Activated CD4-positive, alpha-beta T cell treated with anti-CD3 and anti-CD28 coated beads, Interleukin-2, amount 10 ng/mL, durations not matched to agents 7 days and 5 days (primary cell): Measurements from ENCODE around the gene DLX1. TPM values are rescaled to one million over a fixed set of nuclear protein-coding genes. Genes with fewer than 3 reads are reported as not detected.

ENCODE experiments used
- CTCF ChIA-PET: fragments of 350-600 bp; sonication (Branson Sonifier 250); formaldehyde crosslinking; loops from one replicate; lab custom pipeline; 2021; ENCODE audit warnings: antibody characterized with exemption; lab: Charles Lee
- POLR2A ChIA-PET: fragments of 350-600 bp; sonication (Branson Sonifier 250); formaldehyde crosslinking; loops from one replicate; lab custom pipeline; 2021; ENCODE audit warnings: antibody characterized with exemption; lab: Charles Lee
- DNase-seq: peaks from one replicate; pipeline ENCODE4 v3.0.0-alpha.2; 2020
- H3K27ac Mint-ChIP-seq: one replicate; pipeline ENCODE4 v1.8.0; 2021; ENCODE audit warnings: mild to moderate bottlenecking, moderate library complexity, mixed read lengths
- H3K27me3 Mint-ChIP-seq: one replicate; pipeline ENCODE4 v1.8.0; 2021; ENCODE audit warnings: mixed read lengths
- H3K36me3 Mint-ChIP-seq: one replicate; pipeline ENCODE4 v1.8.0; 2021; ENCODE audit warnings: low read depth, mixed read lengths
- H3K4me1 Mint-ChIP-seq: one replicate; pipeline ENCODE4 v1.8.0; 2021; ENCODE audit warnings: mixed read lengths
- H3K4me3 Mint-ChIP-seq: one replicate; pipeline ENCODE4 v1.8.0; 2021; ENCODE audit warnings: mild to moderate bottlenecking, moderate library complexity, mixed read lengths
- H3K9me3 Mint-ChIP-seq: one replicate; pipeline ENCODE4 v1.8.0; 2021; ENCODE audit warnings: mixed read lengths
- total RNA-seq, 2 experiments: library from RNA; stranded (reverse); gene quantifications; one replicate each; pipeline ENCODE4 v1.2.3, GENCODE V29; 2021

The DLX1 gene
- total RNA-seq, 2 experiments from 2014 or later, result not detected

- H3K4me1 Mint-ChIP-seq, result peaks cover 54% of the 10 kb centered on the region
- H3K4me3 Mint-ChIP-seq, result peak overlapping the region; percentile 2
- DNase-seq, result no peak
- no peaks in the 10 kb centered on the region for H3K9me3 Mint-ChIP-seq
- H3K36me3 Mint-ChIP-seq, result peaks cover 4% of the 10 kb centered on the region
- peak overlapping the region; percentile 3 for H3K27ac Mint-ChIP-seq
- ChIA-PET POLR2A (no interaction called here), CTCF (interaction anchor here (0.6 to 1.3 kb wide), 3 partner anchors 16 to 110 kb away, joined by 3 to 6 read pairs (median 4); no protein-coding TSS in a partner anchor)
- H3K27me3 Mint-ChIP-seq, result peaks cover 71% of the 10 kb centered on the region
Measured at GRCh38 chr2:172098650-172099471, 13.6 kb downstream of the DLX1 start.

GRCh38 chr2:172099472-172100079, 14.3 kb downstream of the DLX1 start:
- H3K4me1 Mint-ChIP-seq, result peaks cover 57% of the 10 kb centered on the region
- DNase-seq, result no peak

GRCh38 chr2:172100080-172100934, 15.0 kb downstream of the DLX1 start:
- peaks cover 58% of the 10 kb centered on the region for H3K4me1 Mint-ChIP-seq
- peaks cover 75% of the 10 kb centered on the region for H3K27me3 Mint-ChIP-seq
- ChIA-PET CTCF (interaction anchor here (0.5 to 8.2 kb wide), 5 partner anchors 9 to 807 kb away, joined by 3 to 45 read pairs (median 3); no protein-coding TSS in a partner anchor), POLR2A (no interaction called here)
- DNase-seq, result no peak
- peaks cover 4% of the 10 kb centered on the region for H3K36me3 Mint-ChIP-seq
- H3K9me3 Mint-ChIP-seq, result no peaks in the 10 kb centered on the region
- H3K4me3 Mint-ChIP-seq, result peak overlapping the region; percentile 11
- no peak overlapping the region for H3K27ac Mint-ChIP-seq

More at GRCh38 chr2:172099472-172100079, 14.3 kb downstream of the DLX1 start:
- ChIA-PET CTCF (interaction anchor here (0.6 to 8.2 kb wide), 6 partner anchors 8 to 110 kb away, joined by 3 to 45 read pairs (median 4); no protein-coding TSS in a partner anchor), POLR2A (no interaction called here)
- Mint-ChIP-seq H3K9me3 (no peaks in the 10 kb centered on the region), H3K4me3 (no peak overlapping the region), H3K27ac (no peak overlapping the region), H3K27me3 (peaks cover 73% of the 10 kb centered on the region), H3K36me3 (peaks cover 4% of the 10 kb centered on the region)

GRCh38 chr2:172100935-172101820, 15.9 kb downstream of the DLX1 start:
- Mint-ChIP-seq H3K4me1 (peaks cover 57% of the 10 kb centered on the region), H3K4me3 (peak overlapping the region; percentile 74), H3K27me3 (peaks cover 75% of the 10 kb centered on the region), H3K27ac (peak overlapping the region; percentile 25), H3K36me3 (peaks cover 3% of the 10 kb centered on the region), H3K9me3 (no peaks in the 10 kb centered on the region)
- ChIA-PET POLR2A (no interaction called here), CTCF (interaction anchor here (0.6 to 8.2 kb wide), 9 partner anchors 9 to 1285 kb away, joined by 3 to 45 read pairs (median 4); partner anchors contain the start of genes DLX1 and HAT1)
- no peak for DNase-seq

GRCh38 chr2:172101821-172102390, 16.6 kb downstream of the DLX1 start:
- Mint-ChIP-seq H3K27me3 (peaks cover 76% of the 10 kb centered on the region), H3K27ac (no peak overlapping the region), H3K4me3 (peak overlapping the region; percentile 74), H3K4me1 (peaks cover 59% of the 10 kb centered on the region), H3K36me3 (peaks cover 3% of the 10 kb centered on the region), H3K9me3 (no peaks in the 10 kb centered on the region)
- CTCF ChIA-PET, result interaction anchor here (0.6 to 8.2 kb wide), 10 partner anchors 10 to 1286 kb away, joined by 3 to 45 read pairs (median 4); partner anchors contain the start of genes DLX1 and HAT1
- peak; percentile 26 for DNase-seq
- POLR2A ChIA-PET, result no interaction called here

GRCh38 chr2:172102391-172103359, 17.4 kb downstream of the DLX1 start, which contains the start of gene DLX2:
Gene DLX2 (minus strand): TSS chr2:172102900. CDS start chr2:172102538, 362 bp downstream.
- peak; percentile 71 for DNase-seq
- peaks cover 73% of the 10 kb centered on the region for H3K27me3 Mint-ChIP-seq
- POLR2A ChIA-PET, result no interaction called here
- H3K4me3 Mint-ChIP-seq, result peak within 1 kb of the TSS; percentile 74
- no peaks in the 10 kb centered on the region for H3K9me3 Mint-ChIP-seq
- H3K4me1 Mint-ChIP-seq, result peaks cover 57% of the 10 kb centered on the region
- CTCF ChIA-PET, result interaction anchor here (0.6 to 8.2 kb wide), 13 partner anchors 11 to 503 kb away, joined by 3 to 45 read pairs (median 4); partner anchors contain the start of genes DLX1 and HAT1
- no peak within 1 kb of the TSS for H3K27ac Mint-ChIP-seq
- peaks cover 4% of the 10 kb centered on the region for H3K36me3 Mint-ChIP-seq

- Mint-ChIP-seq H3K27me3 (peaks cover 75% of the 10 kb centered on the region), H3K27ac (no peak overlapping the region), H3K4me1 (peaks cover 59% of the 10 kb centered on the region), H3K36me3 (peaks cover 6% of the 10 kb centered on the region), H3K4me3 (peak overlapping the region; percentile 74), H3K9me3 (no peaks in the 10 kb centered on the region)
- POLR2A ChIA-PET, result no interaction called here
- CTCF ChIA-PET, result interaction anchor here (0.7 to 8.2 kb wide), 11 partner anchors 8 to 508 kb away, joined by 3 to 45 read pairs (median 4); partner anchors contain the start of gene DLX1
- peak; percentile 73 for DNase-seq
Measured at GRCh38 chr2:172103471-172104272, 18.4 kb downstream of the DLX1 start.

- ChIA-PET POLR2A (no interaction called here), CTCF (interaction anchor here (1.0 to 8.2 kb wide), 9 partner anchors 14 to 520 kb away, joined by 3 to 45 read pairs (median 6); partner anchors contain the start of gene DLX1)
- peaks cover 6% of the 10 kb centered on the region for H3K36me3 Mint-ChIP-seq
- no peak for DNase-seq
- H3K27me3 Mint-ChIP-seq, result peaks cover 82% of the 10 kb centered on the region
- no peaks in the 10 kb centered on the region for H3K9me3 Mint-ChIP-seq
- H3K4me3 Mint-ChIP-seq, result no peak overlapping the region
- no peak overlapping the region for H3K27ac Mint-ChIP-seq
- peaks cover 57% of the 10 kb centered on the region for H3K4me1 Mint-ChIP-seq
Measured at GRCh38 chr2:172105471-172106107, 20.3 kb downstream of the DLX1 start.
